ENCODE results near the gene PLEKHN1.

The PLEKHN1 gene

DNA sequence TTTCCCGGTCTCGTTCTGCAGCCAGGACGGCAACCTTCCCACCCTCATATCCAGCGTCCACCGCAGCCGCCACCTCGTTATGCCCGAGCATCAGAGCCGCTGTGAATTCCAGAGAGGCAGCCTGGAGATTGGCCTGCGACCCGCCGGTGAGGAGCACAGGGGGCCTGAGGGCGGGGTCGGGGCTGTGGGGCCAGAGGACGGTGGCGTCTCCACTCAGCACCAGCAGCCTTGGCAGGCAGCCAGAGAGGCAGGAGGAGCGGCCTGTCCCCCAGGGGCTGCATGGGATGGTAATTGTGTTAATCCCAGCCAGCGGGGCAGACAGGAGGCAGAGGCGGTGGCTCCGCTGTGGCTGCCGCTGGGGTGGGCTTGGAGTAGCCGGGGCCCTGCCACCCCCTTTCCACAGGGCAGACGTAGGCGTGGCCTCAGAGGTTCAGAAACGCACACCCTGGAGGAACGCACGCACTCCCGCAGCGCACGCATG, 30.5 kb upstream of the PLEKHN1 start (continued):
- TF ChIP-seq ATF2 (tag by site-specific recombination; IDR thresholded peaks at IDR 0.05; ENCODE audit: low read depth) (no peak), ZBTB20 (tag by site-specific recombination; IDR thresholded peaks at IDR 0.05) (peak; percentile 67), ZNF341 (tag by site-specific recombination; IDR thresholded peaks at IDR 0.05; ENCODE audit: low read depth) (peak; percentile 92), ZNF18 (tag by site-specific recombination; IDR thresholded peaks at IDR 0.05) (peak; percentile 58; the same call in 1 of the 2 replicates), ZNF274 (IDR thresholded peaks at IDR 0.05; ENCODE audit: low read length) (no peak), ZNF274 (tag by site-specific recombination; IDR thresholded peaks at IDR 0.05; ENCODE audit: borderline replicate concordance) (no peak), KLF1 (tag by site-specific recombination; IDR thresholded peaks at IDR 0.05) (peak; percentile 96), PRDM4 (tag by site-specific recombination; IDR thresholded peaks at IDR 0.05) (peak; percentile 76), ZNF660 (tag by site-specific recombination; IDR thresholded peaks at IDR 0.05) (peak; percentile 71; the same call in 1 of the 2 replicates), ZNF473 (tag by site-specific recombination; IDR thresholded peaks at IDR 0.05) (no peak), KLF16 (tag by site-specific recombination; IDR thresholded peaks at IDR 0.05) (peak; percentile 28; the same call in 1 of the 2 replicates), ZNF398 (tag by site-specific recombination; IDR thresholded peaks at IDR 0.05) (peak; percentile 79), ZNF394 (tag by site-specific recombination; IDR thresholded peaks at IDR 0.05; ENCODE audit: borderline replicate concordance) (peak; percentile 70), ZNF19 (tag by site-specific recombination; IDR thresholded peaks at IDR 0.05; ENCODE audit: low read depth) (no peak), ZNF654 (tag by site-specific recombination; IDR thresholded peaks at IDR 0.05; ENCODE audit: low read depth) (no peak), ZNF585B (tag by site-specific recombination; IDR thresholded peaks at IDR 0.05) (no peak), ZBTB8A (tag by site-specific recombination; IDR thresholded peaks at IDR 0.05) (peak; percentile 69), GLIS1 (tag by site-specific recombination; IDR thresholded peaks at IDR 0.05) (peak; percentile 92), ZBTB26 (tag by site-specific recombination; optimal IDR thresholded peaks at IDR 0.05) (peak; percentile 16), ZNF843 (tag by site-specific recombination; IDR thresholded peaks at IDR 0.05) (peak; percentile 69), EGR2 (tag by site-specific recombination; IDR thresholded peaks at IDR 0.05; ENCODE audit: low read depth) (peak; percentile 54; the same call in 1 of the 2 replicates), ZFHX2 (tag by site-specific recombination; conservative IDR thresholded peaks at IDR 0.05) (peak; percentile 71), ZEB2 (tag by site-specific recombination; IDR thresholded peaks at IDR 0.05) (peak; percentile 88), ZBTB7A (tag by site-specific recombination; IDR thresholded peaks at IDR 0.05; ENCODE audit: low read depth) (peak; percentile 82), ZNF391 (tag by site-specific recombination; IDR thresholded peaks at IDR 0.05; ENCODE audit: borderline replicate concordance, low read depth) (no peak), ZNF629 (tag by site-specific recombination; IDR thresholded peaks at IDR 0.05) (peak; percentile 48; the same call in 1 of the 2 replicates)
- TF ChIP-seq, protein P1, sequence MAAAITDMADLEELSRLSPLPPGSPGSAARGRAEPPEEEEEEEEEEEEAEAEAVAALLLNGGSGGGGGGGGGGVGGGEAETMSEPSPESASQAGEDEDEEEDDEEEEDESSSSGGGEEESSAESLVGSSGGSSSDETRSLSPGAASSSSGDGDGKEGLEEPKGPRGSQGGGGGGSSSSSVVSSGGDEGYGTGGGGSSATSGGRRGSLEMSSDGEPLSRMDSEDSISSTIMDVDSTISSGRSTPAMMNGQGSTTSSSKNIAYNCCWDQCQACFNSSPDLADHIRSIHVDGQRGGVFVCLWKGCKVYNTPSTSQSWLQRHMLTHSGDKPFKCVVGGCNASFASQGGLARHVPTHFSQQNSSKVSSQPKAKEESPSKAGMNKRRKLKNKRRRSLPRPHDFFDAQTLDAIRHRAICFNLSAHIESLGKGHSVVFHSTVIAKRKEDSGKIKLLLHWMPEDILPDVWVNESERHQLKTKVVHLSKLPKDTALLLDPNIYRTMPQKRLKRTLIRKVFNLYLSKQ (tag by site-specific recombination; IDR thresholded peaks at IDR 0.05; ENCODE audit: borderline replicate concordance) = no peak
- TF ChIP-seq, protein P2, sequence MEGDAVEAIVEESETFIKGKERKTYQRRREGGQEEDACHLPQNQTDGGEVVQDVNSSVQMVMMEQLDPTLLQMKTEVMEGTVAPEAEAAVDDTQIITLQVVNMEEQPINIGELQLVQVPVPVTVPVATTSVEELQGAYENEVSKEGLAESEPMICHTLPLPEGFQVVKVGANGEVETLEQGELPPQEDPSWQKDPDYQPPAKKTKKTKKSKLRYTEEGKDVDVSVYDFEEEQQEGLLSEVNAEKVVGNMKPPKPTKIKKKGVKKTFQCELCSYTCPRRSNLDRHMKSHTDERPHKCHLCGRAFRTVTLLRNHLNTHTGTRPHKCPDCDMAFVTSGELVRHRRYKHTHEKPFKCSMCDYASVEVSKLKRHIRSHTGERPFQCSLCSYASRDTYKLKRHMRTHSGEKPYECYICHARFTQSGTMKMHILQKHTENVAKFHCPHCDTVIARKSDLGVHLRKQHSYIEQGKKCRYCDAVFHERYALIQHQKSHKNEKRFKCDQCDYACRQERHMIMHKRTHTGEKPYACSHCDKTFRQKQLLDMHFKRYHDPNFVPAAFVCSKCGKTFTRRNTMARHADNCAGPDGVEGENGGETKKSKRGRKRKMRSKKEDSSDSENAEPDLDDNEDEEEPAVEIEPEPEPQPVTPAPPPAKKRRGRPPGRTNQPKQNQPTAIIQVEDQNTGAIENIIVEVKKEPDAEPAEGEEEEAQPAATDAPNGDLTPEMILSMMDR (tag by site-specific recombination; IDR thresholded peaks at IDR 0.05) = no peak

Data from HEK293 (cell line).